Fibroblast of lung (primary cell): ENCODE measurements around the gene EPHB1. TPM values are rescaled to one million over a fixed set of nuclear protein-coding genes. Genes with fewer than 3 reads are reported as not detected.

ENCODE experiments used
- DNase-seq, 2 donors: peaks; one replicate each; pipeline versions ENCODE4 v3.0.0 to v3.0.0-alpha.2; 2010; ENCODE audit warnings: low read depth in 2 of 2
- H2AFZ ChIP-seq: 2 replicates; pipeline ENCODE4 v1.5.1; 2012; ENCODE audit warnings: low read length, control low read depth, inconsistent platforms
- H3K27ac ChIP-seq: 2 replicates; pipeline ENCODE4 v1.5.1; 2011; ENCODE audit warnings: low read length, control low read depth; ENCODE audit not compliant: insufficient read depth
- H3K27me3 ChIP-seq: 2 replicates; pipeline ENCODE4 v1.5.1; 2011; ENCODE audit warnings: mild to moderate bottlenecking, low read length; ENCODE audit not compliant: control insufficient read depth, insufficient read depth
- H3K36me3 ChIP-seq: 2 replicates; pipeline ENCODE4 v1.5.1; 2011; ENCODE audit warnings: low read length; ENCODE audit not compliant: control insufficient read depth, insufficient read depth
- H3K4me1 ChIP-seq: 2 replicates; pipeline ENCODE4 v1.5.1; 2011; ENCODE audit warnings: low read length; ENCODE audit not compliant: control insufficient read depth, insufficient read depth; ENCODE audit errors: extremely low read depth
- H3K4me2 ChIP-seq: 2 replicates; pipeline ENCODE4 v1.5.1; 2011; ENCODE audit warnings: low read length, control low read depth; ENCODE audit not compliant: insufficient read depth; ENCODE audit errors: extremely low read depth
- H3K4me3 ChIP-seq, 4 experiments: fragments of 200-600 bp in 1 of 4; sonication (generic) in 1 of 4; replicated peaks in 1 of 4; 2 replicates each; pipeline ENCODE4 v1.5.1; 2011 to 2016; ENCODE audit warnings: low read length in 4 of 4, low read depth in 3 of 4, mild to moderate bottlenecking in 3 of 4, control low read depth in 2 of 4, inconsistent platforms in 1 of 4, mixed read lengths in 1 of 4; ENCODE audit not compliant: insufficient read depth in 1 of 4; ENCODE audit errors: control extremely low read depth in 1 of 4
- H3K79me2 ChIP-seq: 2 replicates; pipeline ENCODE4 v1.5.1; 2012; ENCODE audit warnings: mild to moderate bottlenecking, low read length, inconsistent platforms; ENCODE audit not compliant: control insufficient read depth, insufficient read depth
- H3K9ac ChIP-seq: 2 replicates; pipeline ENCODE4 v1.5.1; 2011; ENCODE audit warnings: mild to moderate bottlenecking, low read length, control low read depth; ENCODE audit not compliant: insufficient read depth
- H3K9me3 ChIP-seq: 2 replicates; pipeline ENCODE4 v1.5.1; 2012; ENCODE audit warnings: low read depth, low read length; ENCODE audit not compliant: control insufficient read depth, insufficient read depth
- H4K20me1 ChIP-seq: 2 replicates; pipeline ENCODE4 v1.5.1; 2011; ENCODE audit warnings: low read length; ENCODE audit not compliant: control insufficient read depth, insufficient read depth; ENCODE audit errors: extremely low read depth
- CTCF ChIP-seq, 2 donors: IDR thresholded peaks in 1 of 2; conservative IDR thresholded peaks in 1 of 2; 1 replicate in 1 of 2; 2 replicates in 1 of 2; pipeline ENCODE4 v1.5.1; 2011 to 2012; ENCODE audit warnings: low read length in 2 of 2, control low read depth in 1 of 2, inconsistent platforms in 1 of 2, low read depth in 1 of 2, mild to moderate bottlenecking in 1 of 2
- EZH2 ChIP-seq: IDR thresholded peaks from 2 replicates; pipeline ENCODE4 v1.5.1; 2012; ENCODE audit warnings: low read length, control low read depth, mild to moderate bottlenecking; ENCODE audit errors: missing control alignments
- polyA plus RNA-seq, 2 donors: library from polyadenylated mRNA; depleted of rRNA in 1 of 2; stranded (reverse) in 1 of 2; unstranded in 1 of 2; fragments of >200 nt; gene quantifications; 2 replicates each; pipeline ENCODE4 v1.2.1, GENCODE V29; 2011 to 2012; ENCODE audit warnings: missing spikeins in 1 of 2
- total RNA-seq: library from RNA; depleted of rRNA; stranded (reverse); fragments of >200 nt; gene quantifications from 2 replicates; pipeline ENCODE4 v1.2.1, GENCODE V29; 2014

EPHB1 gene
- total and polyA plus RNA-seq, 2 donors (not counting 1 experiment from before 2014, with no cell fraction given), result 0.14 to 0.50 TPM

DNA sequence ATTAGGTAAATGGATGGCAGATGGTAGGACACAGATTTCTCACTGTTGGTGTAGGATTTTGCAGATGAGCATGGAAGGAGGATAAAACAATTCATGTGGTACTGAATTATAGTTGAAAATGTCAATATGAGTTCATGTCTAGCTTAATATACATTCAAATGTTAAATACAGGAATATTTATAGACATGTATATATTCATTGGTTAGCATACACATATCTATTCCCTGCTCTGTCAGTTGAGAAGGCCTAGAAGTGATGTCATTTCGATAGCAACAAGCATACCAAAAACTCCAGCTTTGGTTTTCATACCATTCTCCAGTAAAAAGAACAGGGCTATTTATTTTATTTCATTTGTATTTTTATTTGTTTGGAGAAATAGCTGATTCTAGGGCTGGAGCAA lies 497.1 kb downstream of the EPHB1 start:
- Histone ChIP-seq H3K27ac (no peak overlapping the region), H3K4me1 (no peaks in the 10 kb centered on the region), H2AFZ (no peak overlapping the region), H3K36me3 (no peaks in the 10 kb centered on the region), H3K27me3 (no peaks in the 10 kb centered on the region), H4K20me1 (no peaks in the 10 kb centered on the region), H3K4me2 (no peak overlapping the region), H3K9ac (no peak overlapping the region), H3K4me3 (no peak overlapping the region), H3K9me3 (no peaks in the 10 kb centered on the region), H3K79me2 (no peaks in the 10 kb centered on the region)
- TF ChIP-seq CTCF (conservative IDR thresholded peaks at IDR 0.05 in 1 of 2, IDR thresholded peaks at IDR 0.05 in 1 of 2; ENCODE audit: low read depth in 1 of 2, low read length in 2 of 2) (no peak), EZH2 (no peak)
- no peak for DNase-seq

GRCh38 chr3:135301670-135302069 lies 506.6 kb downstream of the EPHB1 start:
- Histone ChIP-seq H3K9me3 (no peaks in the 10 kb centered on the region), H3K4me1 (no peaks in the 10 kb centered on the region), H2AFZ (no peak overlapping the region), H4K20me1 (peaks cover 1% of the 10 kb centered on the region), H3K4me2 (no peak overlapping the region), H3K79me2 (no peaks in the 10 kb centered on the region), H3K27me3 (no peaks in the 10 kb centered on the region), H3K27ac (no peak overlapping the region), H3K9ac (no peak overlapping the region), H3K4me3 (no peak overlapping the region), H3K36me3 (no peaks in the 10 kb centered on the region)
- TF ChIP-seq EZH2 (no peak), CTCF (conservative IDR thresholded peaks at IDR 0.05 in 1 of 2, IDR thresholded peaks at IDR 0.05 in 1 of 2; ENCODE audit: low read depth in 1 of 2, low read length in 2 of 2) (no peak)
- DNase-seq, result no peak

- H3K4me2 ChIP-seq, result no peak overlapping the region
- H3K4me1 ChIP-seq, result no peaks in the 10 kb centered on the region
- H3K27me3 ChIP-seq, result no peaks in the 10 kb centered on the region
- no peaks in the 10 kb centered on the region for H3K36me3 ChIP-seq
- no peak overlapping the region for H3K27ac ChIP-seq
- H3K9me3 ChIP-seq, result no peaks in the 10 kb centered on the region
- H2AFZ ChIP-seq, result no peak overlapping the region
- no peak overlapping the region for H3K4me3 ChIP-seq
- no peaks in the 10 kb centered on the region for H3K79me2 ChIP-seq
- DNase-seq, result no peak
- no peak overlapping the region for H3K9ac ChIP-seq
- TF ChIP-seq CTCF (conservative IDR thresholded peaks at IDR 0.05 in 1 of 2, IDR thresholded peaks at IDR 0.05 in 1 of 2; ENCODE audit: low read depth in 1 of 2, low read length in 2 of 2) (no peak), EZH2 (no peak)
- H4K20me1 ChIP-seq, result peaks cover 1% of the 10 kb centered on the region
These were observed 509.3 kb downstream of the EPHB1 start for GRCh38 chr3:135304378-135304777.

Other genes starting within 250 kb of the EPHB1 start
- gene KY, start 144.2 kb upstream of the EPHB1 start, total RNA-seq, result under 0.01 and 0.51 TPM in 2 replicates
- 0.12 and 0.35 TPM in 2 replicates for gene KY, start 144.2 kb upstream of the EPHB1 start, polyA plus RNA-seq